Osteocyte (in vitro differentiated cells): Measurements from ENCODE around the gene CLEC17A. TPM values are rescaled to one million over a fixed set of nuclear protein-coding genes. Genes with fewer than 3 reads are reported as not detected.
"Not testable (repeated sequence)": the region's sequence is repeated elsewhere in the genome, so short reads cannot be mapped to it uniquely, and the experiment has no call there.

ENCODE experiments used
- DNase-seq: peaks from one replicate; pipeline ENCODE4 v3.0.0; 2021; ENCODE audit warnings: mixed read lengths; ENCODE audit not compliant: unreplicated experiment; ENCODE audit errors: extremely low spot score
- H3K27ac Mint-ChIP-seq: one replicate; pipeline ENCODE4 v1.8.0; 2021; ENCODE audit warnings: mild to moderate bottlenecking, mixed read lengths; ENCODE audit not compliant: unreplicated experiment
- H3K27me3 Mint-ChIP-seq: one replicate; pipeline ENCODE4 v1.8.0; 2021; ENCODE audit warnings: mixed read lengths; ENCODE audit not compliant: unreplicated experiment
- H3K36me3 Mint-ChIP-seq: one replicate; pipeline ENCODE4 v1.8.0; 2021; ENCODE audit warnings: mixed read lengths; ENCODE audit not compliant: unreplicated experiment
- H3K4me1 Mint-ChIP-seq: one replicate; pipeline ENCODE4 v1.8.0; 2021; ENCODE audit warnings: mixed read lengths; ENCODE audit not compliant: unreplicated experiment
- H3K4me3 Mint-ChIP-seq: one replicate; pipeline ENCODE4 v1.8.0; 2021; ENCODE audit warnings: mild to moderate bottlenecking, moderate library complexity, mixed read lengths; ENCODE audit not compliant: unreplicated experiment
- H3K9me3 Mint-ChIP-seq: one replicate; pipeline ENCODE4 v1.8.0; 2021; ENCODE audit warnings: mixed read lengths; ENCODE audit not compliant: unreplicated experiment
- total RNA-seq: library from RNA; stranded (reverse); gene quantifications from 2 replicates; pipeline ENCODE4 v1.2.1, GENCODE V29; 2021
- TF ChIP-seq, protein P1 (sequence below): fragments of 200-600 bp; sonication (generic); IDR thresholded peaks from 2 replicates; pipeline ENCODE4 v1.5.0; 2021; ENCODE audit warnings: antibody characterized with exemption, mild to moderate bottlenecking, moderate library complexity

CLEC17A gene
- total RNA-seq, 1 donor from 2014 or later, result not detected

DNA sequence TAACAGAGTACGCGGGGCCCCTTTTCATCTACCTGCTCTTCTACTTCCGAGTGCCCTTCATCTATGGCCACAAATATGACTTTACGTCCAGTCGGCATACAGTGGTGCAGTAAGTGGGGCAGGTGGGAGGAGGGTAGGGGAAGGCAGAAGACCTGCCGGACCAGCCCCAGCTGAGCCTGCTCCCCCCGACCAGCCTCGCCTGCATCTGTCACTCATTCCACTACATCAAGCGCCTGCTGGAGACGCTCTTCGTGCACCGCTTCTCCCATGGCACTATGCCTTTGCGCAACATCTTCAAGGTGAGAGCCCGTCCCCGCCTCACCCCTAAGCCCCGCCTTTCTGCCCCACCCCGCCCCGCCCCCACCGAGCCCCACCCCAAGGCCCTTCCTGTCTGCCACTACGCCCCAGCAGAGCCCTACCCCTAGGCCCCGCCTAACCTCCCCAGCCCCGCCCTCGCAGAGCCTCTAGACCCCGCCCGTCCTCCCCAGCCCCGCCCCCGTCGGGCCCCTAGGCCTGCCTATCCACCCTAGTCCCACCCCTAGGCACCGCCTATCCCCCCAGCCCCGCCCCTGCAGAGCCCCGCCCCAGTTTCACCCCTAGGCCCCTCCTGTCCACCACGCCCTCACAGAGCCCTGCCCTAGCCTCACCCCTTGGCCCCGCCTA, 18.8 kb upstream of the CLEC17A start:
- Mint-ChIP-seq H3K4me3 (no peak overlapping the region), H3K36me3 (peaks cover 15% of the 10 kb centered on the region), H3K4me1 (peaks cover 28% of the 10 kb centered on the region), H3K27ac (no peak overlapping the region), H3K27me3 (no peaks in the 10 kb centered on the region), H3K9me3 (no peaks in the 10 kb centered on the region)
- TF ChIP-seq, protein P1, sequence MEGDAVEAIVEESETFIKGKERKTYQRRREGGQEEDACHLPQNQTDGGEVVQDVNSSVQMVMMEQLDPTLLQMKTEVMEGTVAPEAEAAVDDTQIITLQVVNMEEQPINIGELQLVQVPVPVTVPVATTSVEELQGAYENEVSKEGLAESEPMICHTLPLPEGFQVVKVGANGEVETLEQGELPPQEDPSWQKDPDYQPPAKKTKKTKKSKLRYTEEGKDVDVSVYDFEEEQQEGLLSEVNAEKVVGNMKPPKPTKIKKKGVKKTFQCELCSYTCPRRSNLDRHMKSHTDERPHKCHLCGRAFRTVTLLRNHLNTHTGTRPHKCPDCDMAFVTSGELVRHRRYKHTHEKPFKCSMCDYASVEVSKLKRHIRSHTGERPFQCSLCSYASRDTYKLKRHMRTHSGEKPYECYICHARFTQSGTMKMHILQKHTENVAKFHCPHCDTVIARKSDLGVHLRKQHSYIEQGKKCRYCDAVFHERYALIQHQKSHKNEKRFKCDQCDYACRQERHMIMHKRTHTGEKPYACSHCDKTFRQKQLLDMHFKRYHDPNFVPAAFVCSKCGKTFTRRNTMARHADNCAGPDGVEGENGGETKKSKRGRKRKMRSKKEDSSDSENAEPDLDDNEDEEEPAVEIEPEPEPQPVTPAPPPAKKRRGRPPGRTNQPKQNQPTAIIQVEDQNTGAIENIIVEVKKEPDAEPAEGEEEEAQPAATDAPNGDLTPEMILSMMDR, result no peak
- DNase-seq, result no peak

DNA sequence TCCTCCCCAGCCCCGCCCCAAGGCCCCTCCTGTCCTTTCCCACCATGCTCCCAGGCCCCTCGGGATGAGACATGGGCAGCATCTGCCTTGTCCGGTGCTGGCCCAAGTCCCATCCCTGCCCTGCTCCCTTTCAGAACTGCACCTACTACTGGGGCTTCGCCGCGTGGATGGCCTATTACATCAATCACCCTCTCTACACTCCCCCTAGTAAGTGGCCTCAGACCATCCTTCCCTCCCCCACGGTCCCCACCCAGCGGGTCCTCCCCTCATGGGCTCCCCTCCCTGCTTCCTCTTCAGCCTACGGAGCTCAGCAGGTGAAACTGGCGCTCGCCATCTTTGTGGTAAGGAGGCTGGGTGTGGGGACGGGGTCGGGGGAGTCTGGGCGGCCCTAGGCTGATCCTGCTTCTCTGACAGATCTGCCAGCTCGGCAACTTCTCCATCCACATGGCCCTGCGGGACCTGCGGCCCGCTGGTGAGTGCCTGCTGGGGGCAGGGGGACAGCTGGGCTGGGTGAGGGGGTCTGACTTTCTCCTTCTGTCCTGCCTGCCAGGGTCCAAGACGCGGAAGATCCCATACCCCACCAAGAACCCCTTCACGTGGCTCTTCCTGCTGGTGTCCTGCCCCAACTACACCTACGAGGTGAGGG, 18.1 kb upstream of the CLEC17A start:
- H3K27ac Mint-ChIP-seq, H3K9me3 Mint-ChIP-seq, DNase-seq, H3K4me3 Mint-ChIP-seq, H3K27me3 Mint-ChIP-seq: not testable (repeated sequence)
- Mint-ChIP-seq H3K4me1 (peaks cover 29% of the 10 kb centered on the region), H3K36me3 (peaks cover 15% of the 10 kb centered on the region)

DNA sequence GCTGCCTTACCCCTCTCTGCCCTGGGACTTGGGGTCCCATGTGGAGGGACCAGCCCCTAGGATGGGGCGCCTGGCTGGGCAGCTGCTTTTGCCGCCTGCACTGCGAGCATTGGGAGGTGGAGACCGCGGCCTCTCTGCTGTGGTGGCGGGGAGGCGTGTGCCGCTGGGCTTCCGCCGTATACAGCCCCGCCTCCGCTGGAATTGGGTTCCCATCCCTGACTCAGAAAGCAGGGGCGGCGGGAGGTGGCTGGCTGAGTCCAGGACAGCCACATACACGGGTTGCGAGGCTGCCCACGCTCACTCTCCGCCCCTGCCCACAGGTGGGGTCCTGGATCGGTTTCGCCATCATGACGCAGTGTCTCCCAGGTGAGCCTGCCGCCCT, 17.6 kb upstream of the CLEC17A start:
- Mint-ChIP-seq H3K27ac (no peak overlapping the region), H3K9me3 (no peaks in the 10 kb centered on the region), H3K4me1 (peaks cover 28% of the 10 kb centered on the region), H3K36me3 (peaks cover 15% of the 10 kb centered on the region), H3K27me3 (no peaks in the 10 kb centered on the region), H3K4me3 (no peak overlapping the region)
- no peak for DNase-seq
- TF ChIP-seq, protein P1, result no peak

DNA sequence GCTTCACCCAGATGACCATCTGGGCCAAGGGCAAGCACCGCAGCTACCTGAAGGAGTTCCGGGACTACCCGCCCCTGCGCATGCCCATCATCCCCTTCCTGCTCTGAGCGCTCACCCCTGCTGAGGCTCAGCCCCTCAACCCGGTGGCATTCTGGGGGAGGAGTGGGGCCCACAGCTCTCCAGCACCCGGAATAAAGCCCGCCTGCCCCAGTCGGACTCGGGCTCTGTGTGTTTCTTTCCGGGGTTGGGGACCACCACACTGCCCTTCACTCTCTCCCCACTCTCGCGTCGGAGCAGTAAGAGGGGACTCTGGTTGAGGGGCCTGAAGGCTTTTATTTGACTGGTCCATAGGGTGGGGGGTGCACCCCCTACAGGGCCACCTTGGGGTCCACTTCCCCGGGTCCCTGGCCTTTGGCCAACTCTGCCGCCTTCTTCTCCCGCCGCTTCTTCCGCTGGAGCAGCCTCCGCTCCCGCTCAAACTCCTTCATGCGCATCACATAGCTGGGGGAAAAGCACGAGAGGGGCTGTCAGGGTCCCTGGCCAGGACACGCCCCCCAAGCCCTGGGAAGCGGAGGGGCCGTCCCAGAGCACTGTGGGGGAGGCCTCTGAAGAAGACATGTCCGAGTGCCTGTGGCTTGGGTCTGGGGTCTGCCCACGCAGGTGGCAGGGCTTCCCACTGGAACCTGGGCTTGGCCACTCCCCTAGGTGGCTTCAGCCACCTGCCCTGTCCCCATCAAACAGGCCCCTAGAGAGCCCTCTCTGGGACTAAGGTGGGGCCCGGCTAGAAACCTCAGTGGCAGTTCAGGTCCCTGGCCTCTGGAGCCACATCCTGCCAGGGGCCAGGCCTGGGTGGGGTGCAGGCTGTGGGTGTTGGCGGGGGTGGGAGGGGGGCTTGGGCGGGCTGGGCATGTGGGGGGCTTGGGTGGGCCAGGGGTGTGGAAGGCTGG, 16.8 kb upstream of the CLEC17A start:
- H3K4me1 Mint-ChIP-seq, result peaks cover 31% of the 10 kb centered on the region
- H3K9me3 Mint-ChIP-seq, result no peaks in the 10 kb centered on the region
- TF ChIP-seq, protein P1, result no peak
- H3K27ac Mint-ChIP-seq, result no peak overlapping the region
- no peak for DNase-seq
- H3K27me3 Mint-ChIP-seq, result no peaks in the 10 kb centered on the region
- peaks cover 15% of the 10 kb centered on the region for H3K36me3 Mint-ChIP-seq
- H3K4me3 Mint-ChIP-seq, result no peak overlapping the region

DNA sequence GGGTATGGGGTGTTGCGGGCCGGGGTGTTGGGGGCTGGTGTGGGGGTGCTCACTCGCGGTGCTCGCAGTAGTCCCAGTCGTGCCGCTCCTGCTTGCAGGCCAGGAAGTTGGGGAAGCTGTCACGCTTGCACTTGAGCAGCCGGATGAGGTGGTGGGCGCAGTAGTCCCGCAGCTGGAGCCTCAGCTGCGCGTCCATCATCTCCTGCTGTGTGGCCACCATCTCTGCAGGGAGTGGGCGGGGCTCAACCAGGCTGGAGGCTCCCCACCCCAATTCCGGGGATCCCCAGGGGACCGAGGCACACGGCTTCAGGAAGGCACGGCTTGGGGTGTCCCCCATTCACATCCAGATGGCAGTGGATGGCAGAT, 16.2 kb upstream of the CLEC17A start:
- H3K27me3 Mint-ChIP-seq, result no peaks in the 10 kb centered on the region
- H3K27ac Mint-ChIP-seq, result no peak overlapping the region
- TF ChIP-seq, protein P1, result no peak
- no peak overlapping the region for H3K4me3 Mint-ChIP-seq
- H3K36me3 Mint-ChIP-seq, result peaks cover 15% of the 10 kb centered on the region
- no peaks in the 10 kb centered on the region for H3K9me3 Mint-ChIP-seq
- H3K4me1 Mint-ChIP-seq, result peaks cover 32% of the 10 kb centered on the region
- DNase-seq, result no peak
